ENCODE results near the gene RICTOR. TPM values are rescaled to one million over a fixed set of nuclear protein-coding genes. Genes with fewer than 3 reads are reported as not detected.

The RICTOR gene
- total RNA-seq, 2 donors from 2014 or later: 27.6 to 31.8 TPM

DNA sequence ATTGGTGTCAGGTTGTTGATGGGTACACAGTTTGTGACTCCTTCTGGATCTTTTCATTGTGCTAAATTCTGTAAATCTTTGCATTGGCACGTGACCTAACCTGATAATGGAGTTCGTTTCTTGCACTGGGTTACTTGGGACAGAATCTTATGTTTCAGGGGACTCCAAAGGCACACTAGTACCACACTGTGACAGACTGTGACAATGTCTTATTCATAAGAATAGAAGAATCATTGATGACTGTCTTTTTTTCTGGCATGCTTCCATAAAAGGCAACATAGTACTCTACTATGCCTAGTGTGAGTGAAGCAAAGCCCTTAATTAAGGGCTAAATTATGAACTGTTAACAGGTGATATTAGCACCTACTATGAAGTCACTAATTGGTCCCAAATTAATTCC is 35.4 kb upstream of the RICTOR start:
- no peak for DNase-seq
- no peak overlapping the region for H3K9ac ChIP-seq (ENCODE audit: extremely low read depth, low read length, poor library complexity, severe bottlenecking)
- H3K27ac ChIP-seq (ENCODE audit: low read depth, low read length): no peak overlapping the region
- Mint-ChIP-seq H3K36me3 (ENCODE audit: low read depth) (no peaks in the 10 kb centered on the region), H3K4me3 (no peak overlapping the region), H3K9me3 (no peaks in the 10 kb centered on the region), H3K27me3 (ENCODE audit: insufficient read depth) (no peaks in the 10 kb centered on the region), H3K27ac (no peak overlapping the region), H3K4me1 (no peaks in the 10 kb centered on the region)
- no peaks in the 10 kb centered on the region for H3K9me3 ChIP-seq (ENCODE audit: control insufficient read depth, low read length)
- no peak overlapping the region for H3K4me3 ChIP-seq (ENCODE audit: low read length)
- no peaks in the 10 kb centered on the region for H3K27me3 ChIP-seq (ENCODE audit: control insufficient read depth, insufficient read depth, low read length, poor library complexity, severe bottlenecking)
- H3K36me3 ChIP-seq (ENCODE audit: control insufficient read depth, insufficient read depth, low read length): no peaks in the 10 kb centered on the region
- WGBS, 2 experiments (ENCODE audit: insufficient coverage in 1 of 2, insufficient read length in 1 of 2): 86% methylated on average over 2 of the region's 2 CpGs; no CpG with 5 or more reads in 1 of the 2 experiments
- H3K4me1 ChIP-seq (ENCODE audit: control insufficient read depth, insufficient read depth, low read length): no peaks in the 10 kb centered on the region
- TF ChIP-seq, protein P1, sequence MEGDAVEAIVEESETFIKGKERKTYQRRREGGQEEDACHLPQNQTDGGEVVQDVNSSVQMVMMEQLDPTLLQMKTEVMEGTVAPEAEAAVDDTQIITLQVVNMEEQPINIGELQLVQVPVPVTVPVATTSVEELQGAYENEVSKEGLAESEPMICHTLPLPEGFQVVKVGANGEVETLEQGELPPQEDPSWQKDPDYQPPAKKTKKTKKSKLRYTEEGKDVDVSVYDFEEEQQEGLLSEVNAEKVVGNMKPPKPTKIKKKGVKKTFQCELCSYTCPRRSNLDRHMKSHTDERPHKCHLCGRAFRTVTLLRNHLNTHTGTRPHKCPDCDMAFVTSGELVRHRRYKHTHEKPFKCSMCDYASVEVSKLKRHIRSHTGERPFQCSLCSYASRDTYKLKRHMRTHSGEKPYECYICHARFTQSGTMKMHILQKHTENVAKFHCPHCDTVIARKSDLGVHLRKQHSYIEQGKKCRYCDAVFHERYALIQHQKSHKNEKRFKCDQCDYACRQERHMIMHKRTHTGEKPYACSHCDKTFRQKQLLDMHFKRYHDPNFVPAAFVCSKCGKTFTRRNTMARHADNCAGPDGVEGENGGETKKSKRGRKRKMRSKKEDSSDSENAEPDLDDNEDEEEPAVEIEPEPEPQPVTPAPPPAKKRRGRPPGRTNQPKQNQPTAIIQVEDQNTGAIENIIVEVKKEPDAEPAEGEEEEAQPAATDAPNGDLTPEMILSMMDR (conservative IDR thresholded peaks at IDR 0.05): no peak

DNA sequence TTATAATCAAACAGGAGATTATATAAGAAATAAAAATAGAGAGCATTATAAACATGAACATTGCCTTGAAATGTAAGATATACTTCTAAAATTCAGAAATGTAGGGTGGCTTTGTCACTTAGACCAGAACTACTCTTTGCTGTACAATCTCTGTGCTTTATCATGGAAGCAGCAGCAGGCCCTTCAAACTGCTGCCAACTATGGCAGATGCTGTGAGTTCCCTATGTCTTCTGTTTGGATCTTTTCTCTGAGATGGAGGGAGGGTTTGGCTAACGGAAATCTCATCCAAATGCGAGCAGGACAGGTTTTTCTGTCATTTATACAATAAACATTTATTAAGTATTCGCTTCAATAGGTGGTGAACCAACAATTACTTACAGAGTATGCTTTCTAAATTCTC is 34.8 kb upstream of the RICTOR start:
- Mint-ChIP-seq H3K36me3 (ENCODE audit: low read depth) (no peaks in the 10 kb centered on the region), H3K27me3 (ENCODE audit: insufficient read depth) (no peaks in the 10 kb centered on the region), H3K9me3 (no peaks in the 10 kb centered on the region), H3K4me1 (no peaks in the 10 kb centered on the region), H3K27ac (no peak overlapping the region), H3K4me3 (no peak overlapping the region)
- TF ChIP-seq, protein P1 (conservative IDR thresholded peaks at IDR 0.05): no peak
- 80 to 93% methylated on average over 1 to 2 of the region's 3 CpGs for WGBS, 2 experiments (ENCODE audit: insufficient coverage in 1 of 2, insufficient read length in 1 of 2)
- Histone ChIP-seq H3K4me1 (ENCODE audit: control insufficient read depth, insufficient read depth, low read length) (no peaks in the 10 kb centered on the region), H3K9ac (ENCODE audit: extremely low read depth, low read length, poor library complexity, severe bottlenecking) (no peak overlapping the region), H3K4me3 (ENCODE audit: low read length) (no peak overlapping the region), H3K27ac (ENCODE audit: low read depth, low read length) (no peak overlapping the region), H3K27me3 (ENCODE audit: control insufficient read depth, insufficient read depth, low read length, poor library complexity, severe bottlenecking) (no peaks in the 10 kb centered on the region), H3K9me3 (ENCODE audit: control insufficient read depth, low read length) (no peaks in the 10 kb centered on the region), H3K36me3 (ENCODE audit: control insufficient read depth, insufficient read depth, low read length) (no peaks in the 10 kb centered on the region)
- DNase-seq: no peak

DNA sequence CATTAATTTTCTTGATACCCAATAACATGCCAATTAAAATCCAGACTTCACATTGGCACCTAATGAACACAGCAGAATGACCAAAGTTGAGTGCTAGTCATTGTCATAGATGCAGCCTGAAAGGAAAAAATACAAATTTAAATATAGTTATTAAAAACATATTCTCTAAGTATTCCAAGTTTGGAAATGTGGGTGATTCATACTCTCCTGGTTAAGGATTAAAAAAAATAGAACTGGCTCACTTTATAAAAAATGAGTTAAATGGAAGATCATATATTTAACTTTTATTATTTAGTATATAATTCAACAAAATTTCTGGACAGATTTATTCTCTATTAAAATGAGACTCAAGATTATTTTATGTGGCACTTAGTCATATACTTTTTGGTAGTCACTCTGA is 33.2 kb upstream of the RICTOR start:
- Histone ChIP-seq H3K27ac (ENCODE audit: low read depth, low read length) (no peak overlapping the region), H3K27me3 (ENCODE audit: control insufficient read depth, insufficient read depth, low read length, poor library complexity, severe bottlenecking) (no peaks in the 10 kb centered on the region), H3K4me1 (ENCODE audit: control insufficient read depth, insufficient read depth, low read length) (no peaks in the 10 kb centered on the region), H3K36me3 (ENCODE audit: control insufficient read depth, insufficient read depth, low read length) (no peaks in the 10 kb centered on the region), H3K9me3 (ENCODE audit: control insufficient read depth, low read length) (no peaks in the 10 kb centered on the region), H3K4me3 (ENCODE audit: low read length) (no peak overlapping the region), H3K9ac (ENCODE audit: extremely low read depth, low read length, poor library complexity, severe bottlenecking) (no peak overlapping the region)
- H3K27ac Mint-ChIP-seq: no peak overlapping the region
- no peaks in the 10 kb centered on the region for H3K4me1 Mint-ChIP-seq
- no peaks in the 10 kb centered on the region for H3K9me3 Mint-ChIP-seq
- TF ChIP-seq, protein P1 (conservative IDR thresholded peaks at IDR 0.05): no peak
- H3K4me3 Mint-ChIP-seq: no peak overlapping the region
- H3K27me3 Mint-ChIP-seq (ENCODE audit: insufficient read depth): no peaks in the 10 kb centered on the region
- H3K36me3 Mint-ChIP-seq (ENCODE audit: low read depth): no peaks in the 10 kb centered on the region
- DNase-seq: no peak

Measured in endodermal cell (in vitro differentiated cells).